ENCODE measurements around the gene PANK1.
"Not testable (repeated sequence)": the region's sequence is repeated elsewhere in the genome, so short reads cannot be mapped to it uniquely, and the experiment has no call there.

Gene PANK1

DNA sequence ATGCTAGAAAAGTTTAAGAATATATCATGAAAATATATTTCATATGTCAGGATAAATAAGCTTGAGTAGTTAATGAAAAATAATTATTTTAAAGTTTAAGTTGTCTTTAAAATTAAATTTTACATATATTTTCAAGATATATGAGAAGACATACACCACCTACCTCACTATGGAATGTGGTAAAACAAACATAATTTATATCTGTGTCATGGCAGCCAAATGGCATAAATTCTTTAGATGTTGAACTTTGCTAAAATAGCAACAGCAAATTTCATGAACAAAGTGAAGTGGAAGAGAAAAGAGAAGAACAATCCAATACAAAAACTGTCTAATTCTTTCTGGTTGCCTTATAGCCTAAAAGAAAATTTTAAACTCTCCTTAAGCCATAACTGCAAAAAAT, 70.0 kb downstream of the PANK1 start:
- no peak for DNase-seq (ENCODE audit: low read depth in 2 of 3, low spot score in 2 of 3)

GRCh38 chr10:89574368-89574767, 70.7 kb downstream of the PANK1 start:
- DNase-seq (ENCODE audit: low read depth in 2 of 3, low spot score in 2 of 3) = no peak

DNA sequence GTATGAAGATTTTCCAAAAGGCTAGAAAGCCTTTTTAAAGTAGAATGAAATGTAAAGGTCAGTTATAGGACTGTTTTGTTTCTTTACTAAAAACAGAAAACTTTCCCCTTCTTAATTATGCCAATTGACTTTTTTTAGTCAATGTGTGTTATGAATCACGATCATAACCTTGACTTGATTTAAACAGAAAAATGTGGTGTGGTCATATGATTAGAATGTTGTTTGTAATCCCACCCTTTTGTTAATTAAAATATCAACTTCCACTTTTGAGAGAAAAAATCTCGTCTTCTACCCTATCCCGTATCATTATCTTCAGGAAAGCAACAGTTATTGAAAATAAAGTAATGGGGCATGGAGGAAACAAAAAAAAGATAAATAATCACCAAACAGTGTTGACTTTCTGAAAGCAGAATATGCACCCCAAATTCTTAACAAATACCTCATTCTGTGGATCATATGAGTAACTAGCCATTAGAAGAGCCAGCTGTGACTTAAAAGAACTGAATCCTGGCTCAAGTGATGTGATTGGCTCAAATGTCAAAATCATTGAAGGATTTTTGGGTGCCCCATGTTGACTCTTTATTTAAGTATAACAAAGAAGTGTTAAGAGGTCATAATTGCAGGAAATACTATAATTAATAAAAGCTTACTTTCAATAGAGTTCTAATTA, 77.3 kb downstream of the PANK1 start:
- no peak for DNase-seq (ENCODE audit: low read depth in 2 of 3, low spot score in 2 of 3)

DNA sequence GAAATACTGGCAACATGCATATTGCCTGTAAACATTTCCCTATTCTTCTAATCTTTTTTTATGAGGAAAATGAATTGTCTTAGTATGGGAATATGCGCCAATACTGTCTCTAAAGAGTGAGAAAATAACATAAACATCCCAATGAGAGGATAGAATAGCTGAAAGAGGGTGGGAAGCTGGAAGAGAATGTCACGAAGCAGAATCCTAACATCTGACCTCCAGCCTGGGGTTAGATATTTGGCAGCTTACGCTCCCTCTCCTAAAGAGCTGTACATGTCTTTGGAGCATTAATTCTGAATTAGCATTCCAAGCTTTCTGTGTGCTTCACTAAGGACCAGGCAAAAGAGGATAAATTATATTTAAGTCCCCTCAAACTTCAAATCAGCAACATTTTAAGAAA, 78.0 kb downstream of the PANK1 start:
- DNase-seq (ENCODE audit: low read depth in 2 of 3, low spot score in 2 of 3) = no peak

DNA sequence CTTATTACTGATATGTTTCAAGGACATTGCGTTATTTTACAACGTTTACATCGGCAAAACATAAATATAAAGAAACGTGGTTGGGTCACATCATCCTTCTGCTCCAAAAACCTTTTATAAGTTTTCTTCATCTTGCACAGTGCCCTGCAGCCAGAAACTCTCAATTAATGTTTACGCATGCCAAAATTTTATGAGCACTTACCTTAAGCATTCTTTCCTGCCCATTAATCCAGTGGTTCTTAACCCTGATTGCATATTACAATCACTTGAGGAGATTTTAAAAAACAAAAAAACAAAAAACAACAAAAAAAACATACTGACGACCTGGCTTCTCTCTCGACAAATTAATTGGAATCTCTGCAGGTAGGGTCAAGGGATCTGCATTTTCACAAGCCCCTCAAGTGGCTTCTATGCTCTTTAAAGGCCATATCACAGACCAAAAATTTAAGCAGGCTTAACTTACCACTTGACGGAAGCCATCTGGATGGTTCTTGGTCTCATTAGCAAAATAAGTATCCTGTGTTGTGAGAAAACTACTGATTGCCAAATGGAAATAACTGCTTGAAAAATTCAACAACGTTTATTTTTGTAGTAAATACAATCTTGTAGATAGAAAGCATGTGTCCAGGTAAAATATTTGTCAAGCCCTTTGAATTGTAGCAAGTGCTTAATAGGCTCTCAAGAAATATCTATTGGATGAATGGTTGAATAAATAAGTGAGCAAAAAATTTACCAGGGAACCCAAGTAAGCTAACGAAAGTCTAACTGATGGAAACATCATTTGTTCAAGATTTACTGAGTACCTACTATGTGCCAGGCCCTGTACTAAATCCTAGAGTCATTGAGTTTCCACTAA, 78.7 kb downstream of the PANK1 start:
- DNase-seq (ENCODE audit: low read depth in 2 of 3, low spot score in 2 of 3) = no peak

GRCh38 chr10:89565180-89565579, 79.9 kb downstream of the PANK1 start:
- no peak for DNase-seq (ENCODE audit: low read depth in 2 of 3, low spot score in 2 of 3)

GRCh38 chr10:89563861-89564478, 81.1 kb downstream of the PANK1 start:
- DNase-seq (ENCODE audit: low read depth in 2 of 3, low spot score in 2 of 3) = no peak

DNA sequence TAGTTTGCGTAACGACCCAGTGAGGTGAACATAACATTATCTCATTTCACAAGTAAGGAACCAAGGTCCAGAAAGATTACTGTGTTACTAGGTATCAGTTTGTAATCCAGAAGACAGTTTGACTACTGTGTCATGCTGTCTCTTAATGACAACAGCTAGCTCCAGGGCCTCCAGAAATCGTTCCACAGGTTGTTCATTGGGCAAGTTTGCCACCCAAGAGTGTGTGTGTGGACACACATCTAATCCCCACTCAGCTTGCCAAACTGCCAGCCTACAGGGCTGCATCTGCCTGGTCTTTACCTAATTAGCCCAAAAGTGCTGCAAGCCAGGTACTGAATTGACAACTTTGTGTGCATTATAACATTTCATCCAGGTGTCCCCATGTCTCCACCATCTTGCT, 81.7 kb downstream of the PANK1 start:
- no peak for DNase-seq (ENCODE audit: low read depth in 2 of 3, low spot score in 2 of 3)

DNA sequence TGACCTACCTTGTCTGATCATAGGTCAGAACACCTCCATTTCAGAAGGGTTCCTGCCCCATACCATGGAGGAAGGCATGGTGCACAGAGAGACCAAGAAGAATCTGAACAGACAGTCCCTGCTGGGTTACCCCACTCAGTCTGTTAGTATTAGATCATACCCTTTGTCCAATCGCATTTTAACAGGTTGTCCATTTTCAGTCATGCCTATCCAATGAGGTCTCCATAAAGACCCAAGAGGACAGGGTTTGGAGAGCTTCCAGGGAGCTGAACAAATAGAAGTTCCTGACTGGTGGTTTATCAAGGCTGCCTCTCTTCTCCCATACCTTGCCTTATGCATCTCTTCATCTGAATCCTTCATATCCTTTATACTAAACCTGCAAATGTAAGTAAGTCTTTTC, 88.4 kb downstream of the PANK1 start:
- no peak for DNase-seq (ENCODE audit: low read depth in 2 of 3, low spot score in 2 of 3)

DNA sequence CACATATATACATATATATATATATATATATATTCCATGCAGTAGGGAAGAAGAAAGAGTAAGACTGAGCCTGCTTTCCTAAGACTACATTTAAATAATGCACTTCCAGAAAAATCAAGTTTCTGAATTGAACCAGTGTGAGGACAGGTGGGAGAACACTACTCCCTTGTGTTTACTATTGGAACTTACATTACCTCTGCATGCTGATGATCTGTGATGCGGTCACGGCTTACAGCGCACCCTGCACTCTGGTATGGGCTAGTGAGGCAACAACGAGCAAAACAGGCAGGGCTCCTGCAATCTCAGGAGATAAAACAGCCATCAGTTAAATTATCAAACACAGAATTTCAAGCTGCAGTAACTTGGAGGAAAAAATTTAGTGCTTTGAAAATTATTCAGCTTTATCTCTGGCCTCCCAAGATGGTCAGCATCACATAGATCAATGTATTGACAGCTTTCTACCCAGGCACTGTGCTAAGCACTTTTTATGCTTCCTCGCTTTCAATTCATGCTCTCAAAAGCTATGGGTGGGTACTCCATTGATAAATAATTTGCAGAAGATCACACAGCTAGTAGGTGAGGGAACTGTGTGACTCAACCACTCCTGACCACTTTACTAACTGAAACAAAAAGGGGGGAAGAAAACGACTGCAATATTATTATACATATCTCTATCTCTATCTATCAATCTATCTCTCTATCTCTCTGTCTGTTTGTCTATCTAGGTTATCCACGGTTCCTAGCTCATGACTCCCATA, 89.2 kb downstream of the PANK1 start:
- DNase-seq (ENCODE audit: low read depth in 2 of 3, low spot score in 2 of 3) = no peak

- DNase-seq (ENCODE audit: low read depth in 2 of 3, low spot score in 2 of 3) = no peak
Observed at GRCh38 chr10:89554433-89554832, 90.6 kb downstream of the PANK1 start.

GRCh38 chr10:89553064-89553734, 91.8 kb downstream of the PANK1 start:
- DNase-seq (ENCODE audit: low read depth in 2 of 3, low spot score in 2 of 3) = no peak

- DNase-seq (ENCODE audit: low read depth in 2 of 3, low spot score in 2 of 3) = no peak
Observed at GRCh38 chr10:89552213-89552612, 92.8 kb downstream of the PANK1 start.

DNA sequence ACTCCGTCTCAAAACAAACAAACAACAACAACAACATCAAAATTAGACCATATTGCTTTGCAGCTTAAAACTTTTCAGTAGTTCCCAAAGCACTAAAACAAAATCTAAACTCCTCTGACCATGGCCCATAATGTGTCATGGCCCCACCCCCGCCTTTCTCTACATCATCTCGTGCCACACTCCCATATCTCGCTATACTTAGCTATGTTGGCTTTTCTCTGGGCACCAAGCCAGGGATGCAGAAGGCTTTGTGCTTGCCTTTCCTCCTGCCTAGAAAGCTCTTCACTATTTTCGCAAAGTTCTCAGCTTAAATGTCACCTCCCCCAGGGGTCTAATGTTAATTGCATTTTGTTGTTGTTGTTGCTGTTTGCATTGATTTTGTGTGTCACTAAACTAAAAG, 94.5 kb downstream of the PANK1 start:
- no peak for DNase-seq (ENCODE audit: low read depth in 2 of 3, low spot score in 2 of 3)

- DNase-seq (ENCODE audit: low read depth in 2 of 3, low spot score in 2 of 3) = no peak
Observed at GRCh38 chr10:89549510-89549909, 95.5 kb downstream of the PANK1 start.

DNA sequence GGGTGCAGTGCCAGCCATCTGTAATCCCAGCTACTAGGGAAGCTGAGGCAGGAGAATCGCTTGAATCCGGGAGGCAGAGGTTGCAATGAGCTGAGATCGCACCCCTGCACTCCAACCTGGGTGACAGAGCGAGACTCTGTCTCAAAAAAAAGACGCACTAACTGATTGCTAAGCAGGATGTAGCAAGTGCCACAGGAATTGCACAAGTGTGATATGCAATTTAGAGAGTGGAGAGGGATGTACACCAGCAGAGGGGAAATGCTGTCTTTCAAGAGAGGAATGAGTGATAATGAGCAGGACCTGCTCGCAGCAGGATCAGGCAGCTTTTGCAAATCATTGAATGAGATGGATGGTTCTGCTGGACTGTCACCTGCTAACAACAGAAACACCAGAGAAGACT, 96.4 kb downstream of the PANK1 start:
- no peak for DNase-seq (ENCODE audit: low read depth in 2 of 3, low spot score in 2 of 3)

DNA sequence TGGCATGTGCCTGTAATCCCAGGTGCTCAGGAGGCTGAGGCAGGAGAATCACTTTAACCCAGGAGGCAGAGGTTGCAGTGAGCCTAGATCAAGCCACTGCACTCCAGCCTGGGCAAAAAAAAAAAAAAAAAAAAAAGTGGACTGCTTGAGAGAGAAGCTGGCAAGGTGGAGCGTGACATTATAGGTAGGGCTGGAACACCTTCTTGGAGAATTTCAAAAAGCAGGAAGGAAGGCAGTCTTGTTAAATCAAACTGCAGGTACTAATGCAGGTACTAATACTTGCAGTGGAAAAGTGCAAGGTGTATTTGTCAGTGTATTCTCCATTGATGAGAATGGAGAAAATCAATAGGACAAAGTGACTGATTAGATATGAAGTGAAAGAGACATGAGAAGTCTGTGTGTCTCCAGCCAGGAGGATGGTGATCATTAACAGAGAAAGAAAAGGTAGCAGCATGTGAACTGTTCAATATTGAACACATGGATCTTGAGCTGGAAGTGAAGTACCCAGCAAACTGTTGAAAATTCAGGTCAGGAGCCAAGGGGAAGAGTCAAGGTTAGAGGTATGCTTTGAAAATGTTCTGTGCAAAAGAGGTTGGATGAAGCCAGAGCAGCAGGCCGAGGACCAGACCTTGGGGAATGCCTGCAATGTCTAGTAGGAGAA, 97.1 kb downstream of the PANK1 start:
- DNase-seq (ENCODE audit: low read depth in 2 of 3, low spot score in 2 of 3) = no peak

DNA sequence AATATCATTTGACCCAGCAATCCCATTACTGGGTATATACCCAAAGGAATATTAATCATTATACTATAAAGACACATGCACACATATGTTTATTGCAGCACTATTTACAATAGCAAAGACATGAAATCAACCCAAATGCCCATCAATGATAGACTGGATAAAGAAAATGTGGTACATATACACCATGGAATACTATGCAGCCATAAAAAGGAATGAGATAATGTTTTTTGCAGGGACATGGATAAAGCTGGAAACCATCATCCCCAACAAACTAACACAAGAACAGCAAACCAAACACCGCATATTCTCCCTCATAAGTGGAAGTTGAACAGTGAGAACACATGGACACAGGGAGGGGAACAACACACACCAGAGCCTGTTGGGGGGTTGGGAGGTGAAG, 98.4 kb downstream of the PANK1 start:
- DNase-seq (ENCODE audit: low read depth in 2 of 3, low spot score in 2 of 3) = not testable (repeated sequence)

- no peak for DNase-seq (ENCODE audit: low read depth in 2 of 3, low spot score in 2 of 3)
Observed at GRCh38 chr10:89543841-89544240, 101.2 kb downstream of the PANK1 start.

DNA sequence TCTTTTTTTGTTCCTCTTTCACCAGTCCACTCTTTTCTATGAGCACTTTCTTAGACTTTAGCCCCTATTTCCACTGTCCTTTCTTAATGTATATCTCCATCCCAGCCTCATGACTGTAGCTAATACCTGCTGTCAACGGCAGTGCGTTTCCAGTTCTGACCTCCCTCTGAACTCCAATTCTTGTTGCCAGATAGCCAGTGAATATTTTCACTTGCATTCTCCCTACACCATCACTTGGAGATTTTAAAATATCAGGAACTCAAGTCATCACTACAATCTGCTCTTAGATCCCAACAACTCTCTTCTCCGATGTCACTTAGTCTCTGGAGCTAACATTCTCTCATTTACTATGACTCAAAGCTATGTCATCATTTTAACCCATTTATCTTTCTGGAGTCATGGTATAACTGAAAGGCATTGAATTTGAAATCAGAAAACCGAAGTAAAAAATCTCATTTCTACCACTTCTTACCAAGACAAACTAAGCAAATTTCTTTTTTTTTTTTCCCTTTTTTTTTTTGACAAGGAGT, 104.6 kb downstream of the PANK1 start:
- DNase-seq (ENCODE audit: low read depth in 2 of 3, low spot score in 2 of 3) = no peak
